ENCODE measurements around the gene FADS6.

Gene FADS6

DNA sequence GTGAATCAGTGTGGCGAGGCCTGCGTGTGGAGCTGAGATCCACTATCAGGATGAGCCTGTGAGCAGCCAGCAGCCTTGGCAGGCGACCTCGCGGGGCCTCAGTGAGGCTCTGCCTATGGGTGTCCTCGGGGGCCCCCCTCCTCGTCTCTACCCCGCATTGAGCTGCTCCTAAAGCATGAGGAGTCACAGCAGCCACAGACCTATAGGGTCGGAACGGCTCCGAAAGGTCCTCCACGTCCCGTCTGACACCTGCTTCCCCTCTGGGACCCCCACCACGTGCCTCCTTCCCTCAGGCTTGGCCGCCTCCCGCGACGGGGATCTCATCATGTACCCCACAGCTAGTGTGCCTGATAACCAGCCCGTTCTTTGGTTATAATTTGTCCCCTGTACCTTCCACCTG lies 62.6 kb downstream of the FADS6 start:
- DNase-seq (ENCODE audit: low read depth), result no peak

DNA sequence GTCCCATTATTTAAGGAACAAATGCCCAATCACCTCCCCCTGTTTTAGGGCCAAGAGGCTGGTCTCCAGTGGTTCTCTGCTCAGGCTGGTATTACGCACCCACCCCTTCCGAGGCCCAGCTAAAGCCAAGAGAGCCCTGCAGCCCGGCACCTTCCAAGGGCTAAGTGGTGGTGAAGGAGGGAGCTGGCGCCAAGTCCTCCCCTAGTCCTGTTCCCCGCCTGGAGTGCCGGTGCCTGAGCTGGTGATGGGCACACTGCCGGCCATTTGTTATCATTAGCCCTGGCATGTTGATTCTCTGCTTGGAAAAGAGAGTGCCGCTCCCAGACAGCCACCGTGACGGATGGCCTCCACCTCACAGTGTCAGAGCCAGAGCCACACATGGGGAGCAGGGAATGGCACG lies 65.6 kb downstream of the FADS6 start:
- DNase-seq (ENCODE audit: low read depth), result no peak
